OCI-LY1 (cell line): Measurements from ENCODE around the gene ECD.

Experiments
- H2AFZ ChIP-seq: fragments of 200-600 bp; sonication (generic), shearing (Covaris generic); 2 replicates; pipeline ENCODE4 v1.6.0; 2014; ENCODE audit warnings: antibody characterized with exemption, mild to moderate bottlenecking, low read length
- H3F3A ChIP-seq: fragments of 200-600 bp; sonication (generic), shearing (Covaris generic); 2 replicates; pipeline ENCODE4 v1.6.0; 2014; ENCODE audit warnings: mild to moderate bottlenecking, antibody characterized with exemption, low read length, moderate library complexity; ENCODE audit not compliant: insufficient read depth
- H3K27ac ChIP-seq: fragments of 200-600 bp; sonication (generic); 2 replicates; pipeline ENCODE4 v1.5.1; 2014; ENCODE audit warnings: low read length, mixed run types, mild to moderate bottlenecking, low read depth; ENCODE audit not compliant: poor library complexity, severe bottlenecking
- H3K27me3 ChIP-seq: fragments of 200-600 bp; sonication (generic); 2 replicates; pipeline ENCODE4 v1.6.0; 2014; ENCODE audit warnings: antibody characterized with exemption, mild to moderate bottlenecking, low read length, moderate library complexity; ENCODE audit not compliant: insufficient read depth
- H3K36me3 ChIP-seq: fragments of 200-600 bp; sonication (generic); 2 replicates; pipeline ENCODE4 v1.6.1; 2014; ENCODE audit warnings: mild to moderate bottlenecking, antibody characterized with exemption, low read length, moderate library complexity, mixed read lengths; ENCODE audit not compliant: insufficient read depth
- H3K4me1 ChIP-seq: fragments of 200-600 bp; sonication (generic); 2 replicates; pipeline ENCODE4 v1.5.1; 2014; ENCODE audit warnings: mild to moderate bottlenecking, low read length, moderate library complexity; ENCODE audit not compliant: insufficient read depth, severe bottlenecking
- H3K4me2 ChIP-seq: fragments of 200-600 bp; sonication (generic), shearing (Covaris generic); 2 replicates; pipeline ENCODE4 v1.6.1; 2014; ENCODE audit warnings: low read length
- H3K4me3 ChIP-seq: fragments of 200-600 bp; sonication (generic); 2 replicates; pipeline ENCODE4 v1.5.1; 2014; ENCODE audit warnings: low read length, low read depth, mild to moderate bottlenecking, mixed read lengths; ENCODE audit not compliant: poor library complexity, severe bottlenecking
- H3K79me2 ChIP-seq: fragments of 200-600 bp; shearing (Covaris generic); 2 replicates; pipeline ENCODE4 v1.6.1; 2016; ENCODE audit warnings: mixed run types, low read length, mixed read lengths; ENCODE audit not compliant: insufficient read depth
- H3K9ac ChIP-seq: fragments of 200-600 bp; sonication (generic), shearing (Covaris generic); 2 replicates; pipeline ENCODE4 v1.6.1; 2014; ENCODE audit warnings: mild to moderate bottlenecking, low read length, mixed read lengths
- H3K9me2 ChIP-seq: fragments of 200-600 bp; sonication (generic), shearing (Covaris generic); 2 replicates; pipeline ENCODE4 v1.6.1; 2014; ENCODE audit warnings: low read depth, mild to moderate bottlenecking, low read length, mixed read lengths
- H3K9me3 ChIP-seq: fragments of 200-600 bp; shearing (Covaris generic); 2 replicates; pipeline ENCODE4 v1.6.1; 2014; ENCODE audit warnings: low read length, mixed read lengths
- H4K20me1 ChIP-seq: fragments of 200-600 bp; sonication (generic), shearing (Covaris generic); 2 replicates; pipeline ENCODE4 v1.6.0; 2016; ENCODE audit warnings: mild to moderate bottlenecking, low read length; ENCODE audit not compliant: insufficient read depth
- CTCF ChIP-seq: fragments of 200-600 bp; sonication (generic), shearing (Covaris generic); IDR thresholded peaks from 2 replicates; pipeline ENCODE4 v1.5.1; 2017; ENCODE audit warnings: mild to moderate bottlenecking, antibody characterized with exemption, low read length, moderate library complexity, mixed read lengths
- EZH2 ChIP-seq: fragments of 200-600 bp; sonication (generic), shearing (Covaris generic); IDR thresholded peaks from 2 replicates; pipeline ENCODE4 v1.8.0; 2017; ENCODE audit warnings: borderline replicate concordance, mixed run types, mild to moderate bottlenecking, antibody characterized with exemption, low read length, moderate library complexity, mixed read lengths

The ECD gene

GRCh38 chr10:73134727-73135126, 33.1 kb downstream of the ECD start:
- peaks cover 82% of the 10 kb centered on the region for H3K36me3 ChIP-seq
- H3K27me3 ChIP-seq, result no peaks in the 10 kb centered on the region
- no peak overlapping the region for H3K4me3 ChIP-seq

GRCh38 chr10:73131913-73132686, 35.7 kb downstream of the ECD start:
- Histone ChIP-seq H3K27me3 (no peaks in the 10 kb centered on the region), H2AFZ (no peak overlapping the region), H3K36me3 (peaks cover 74% of the 10 kb centered on the region), H3K4me1 (no peaks in the 10 kb centered on the region), H3K9ac (no peak overlapping the region), H4K20me1 (no peaks in the 10 kb centered on the region), H3K79me2 (no peaks in the 10 kb centered on the region), H3K27ac (no peak overlapping the region), H3K4me3 (no peak overlapping the region), H3K9me3 (no peaks in the 10 kb centered on the region), H3K4me2 (no peak overlapping the region), H3F3A (no peaks in the 10 kb centered on the region), H3K9me2 (no peaks in the 10 kb centered on the region)
- no peak for TF ChIP-seq CTCF

More at GRCh38 chr10:73134727-73135126, 33.1 kb downstream of the ECD start:
- no peak overlapping the region for H2AFZ ChIP-seq
- no peak overlapping the region for H3K4me2 ChIP-seq
- H3K9ac ChIP-seq, result no peak overlapping the region
- H4K20me1 ChIP-seq, result no peaks in the 10 kb centered on the region
- H3F3A ChIP-seq, result no peaks in the 10 kb centered on the region
- H3K9me2 ChIP-seq, result no peaks in the 10 kb centered on the region
- H3K27ac ChIP-seq, result no peak overlapping the region
- no peaks in the 10 kb centered on the region for H3K9me3 ChIP-seq
- no peaks in the 10 kb centered on the region for H3K4me1 ChIP-seq
- TF ChIP-seq EZH2 (no peak), CTCF (no peak)
- no peaks in the 10 kb centered on the region for H3K79me2 ChIP-seq

GRCh38 chr10:73131301-73131700, 36.5 kb downstream of the ECD start:
- peaks cover 75% of the 10 kb centered on the region for H3K36me3 ChIP-seq

More at GRCh38 chr10:73131301-73131700, 36.5 kb downstream of the ECD start:
- Histone ChIP-seq H2AFZ (no peak overlapping the region), H3F3A (no peaks in the 10 kb centered on the region), H3K9ac (no peak overlapping the region), H4K20me1 (no peaks in the 10 kb centered on the region), H3K4me3 (no peak overlapping the region), H3K27me3 (no peaks in the 10 kb centered on the region), H3K27ac (no peak overlapping the region), H3K9me3 (no peaks in the 10 kb centered on the region), H3K9me2 (no peaks in the 10 kb centered on the region), H3K4me1 (no peaks in the 10 kb centered on the region), H3K79me2 (no peaks in the 10 kb centered on the region), H3K4me2 (no peak overlapping the region)
- TF ChIP-seq EZH2, result no peak
- TF ChIP-seq CTCF, result no peak
